SK-N-MC (cell line): ENCODE data around the gene RASA1.

Experiments
- DNase-seq: peaks from one replicate; pipeline ENCODE4 v3.0.0-alpha.2; 2011; ENCODE audit warnings: low read depth, low spot score
- H3K27ac ChIP-seq: fragments of 200-600 bp; sonication (generic); 2 replicates; pipeline ENCODE4 v1.5.1; 2016; ENCODE audit warnings: mixed run types
- H3K36me3 ChIP-seq: fragments of 200-600 bp; sonication (generic); 2 replicates; pipeline ENCODE4 v1.6.1; 2017; ENCODE audit warnings: antibody characterized with exemption, low read length, mixed read lengths; ENCODE audit not compliant: insufficient read depth
- H3K4me3 ChIP-seq: fragments of 200-600 bp; sonication (generic); 2 replicates; pipeline ENCODE4 v1.5.1; 2016
- H3K9ac ChIP-seq: fragments of 200-600 bp; sonication (generic); 2 replicates; pipeline ENCODE4 v1.8.0; 2017; ENCODE audit warnings: mixed run types, mixed read lengths; ENCODE audit not compliant: insufficient read length
- H3K9me3 ChIP-seq: fragments of 200-600 bp; sonication (generic); 2 replicates; pipeline ENCODE4 v1.6.1; 2017; ENCODE audit warnings: low read depth, mild to moderate bottlenecking, antibody characterized with exemption, low read length, moderate library complexity, mixed read lengths
- EZH2 ChIP-seq: fragments of 200-600 bp; sonication (generic); IDR thresholded peaks from one replicate; pipeline ENCODE4 v1.6.1; 2017; ENCODE audit warnings: antibody characterized with exemption
- FOXP2 ChIP-seq: optimal IDR thresholded peaks from 2 replicates; pipeline ENCODE3; 2011; ENCODE audit warnings: mild to moderate bottlenecking, moderate library complexity; ENCODE audit not compliant: insufficient read depth; ENCODE audit errors: extremely low read length, control extremely low read depth
- POLR2AphosphoS5 ChIP-seq: IDR thresholded peaks from 2 replicates; pipeline ENCODE4 v1.6.1; 2012; ENCODE audit warnings: mild to moderate bottlenecking, low read depth, low read length, borderline replicate concordance

RASA1 gene

GRCh38 chr5:87430863-87431457 lies 163.3 kb downstream of the RASA1 start:
- no peak overlapping the region for H3K4me3 ChIP-seq
- H3K9ac ChIP-seq: no peak overlapping the region
- DNase-seq: no peak
- TF ChIP-seq FOXP2: no peak
- no peak for TF ChIP-seq POLR2AphosphoS5
- TF ChIP-seq EZH2: no peak
- H3K36me3 ChIP-seq: no peaks in the 10 kb centered on the region
- H3K9me3 ChIP-seq: no peaks in the 10 kb centered on the region
- no peak overlapping the region for H3K27ac ChIP-seq

DNA sequence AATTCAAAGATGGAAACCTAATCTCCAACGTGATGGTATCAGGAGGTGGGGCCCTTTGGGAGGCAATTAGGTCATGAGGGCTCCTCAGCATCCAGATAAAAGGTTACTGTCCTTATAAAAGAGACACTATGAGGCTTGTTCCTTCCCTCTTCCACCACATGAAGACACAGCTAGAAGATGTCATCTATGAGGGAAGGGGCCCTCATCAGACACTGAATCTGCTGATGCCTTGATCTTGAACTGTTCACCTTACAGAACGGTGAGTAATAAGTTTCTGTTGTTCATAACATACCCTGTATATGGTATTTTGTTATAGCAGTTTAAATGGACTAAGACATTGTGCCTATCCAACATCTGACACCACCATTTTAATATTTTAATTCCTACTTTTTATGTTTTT lies 164.8 kb downstream of the RASA1 start:
- Histone ChIP-seq H3K9me3 (no peaks in the 10 kb centered on the region), H3K27ac (no peak overlapping the region), H3K36me3 (no peaks in the 10 kb centered on the region), H3K9ac (no peak overlapping the region), H3K4me3 (no peak overlapping the region)
- no peak for DNase-seq
- TF ChIP-seq EZH2 (no peak), POLR2AphosphoS5 (no peak), FOXP2 (no peak)

- no peak for TF ChIP-seq EZH2
- TF ChIP-seq POLR2AphosphoS5: no peak
- TF ChIP-seq FOXP2: no peak
- no peak overlapping the region for H3K4me3 ChIP-seq
- no peak for DNase-seq
- no peak overlapping the region for H3K9ac ChIP-seq
- no peaks in the 10 kb centered on the region for H3K9me3 ChIP-seq
- no peak overlapping the region for H3K27ac ChIP-seq
- H3K36me3 ChIP-seq: no peaks in the 10 kb centered on the region
These were observed 166.3 kb downstream of the RASA1 start for GRCh38 chr5:87433945-87434344.

DNA sequence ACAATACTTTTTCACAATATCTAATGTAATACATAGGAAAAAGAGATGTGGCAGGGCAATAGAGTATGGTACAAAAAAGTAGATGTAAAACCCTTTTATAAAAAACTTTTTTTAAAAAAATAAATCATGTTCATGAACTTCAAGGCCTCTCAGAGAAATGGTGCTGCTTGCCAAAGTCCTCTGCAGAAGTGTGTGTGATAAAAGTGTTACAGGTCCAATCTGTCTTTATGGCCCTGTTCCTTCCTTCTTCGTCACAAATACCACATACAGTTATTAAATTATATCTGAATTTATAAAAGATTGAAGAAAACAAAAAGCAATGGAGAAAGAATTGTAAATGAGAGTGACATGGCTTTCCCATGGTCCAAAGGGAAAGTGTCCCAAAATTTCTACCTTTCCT lies 166.8 kb downstream of the RASA1 start:
- DNase-seq: no peak
- no peak overlapping the region for H3K27ac ChIP-seq
- H3K36me3 ChIP-seq: no peaks in the 10 kb centered on the region
- no peak overlapping the region for H3K9ac ChIP-seq
- no peaks in the 10 kb centered on the region for H3K9me3 ChIP-seq
- no peak overlapping the region for H3K4me3 ChIP-seq
- no peak for TF ChIP-seq EZH2
- TF ChIP-seq FOXP2: no peak
- no peak for TF ChIP-seq POLR2AphosphoS5

DNA sequence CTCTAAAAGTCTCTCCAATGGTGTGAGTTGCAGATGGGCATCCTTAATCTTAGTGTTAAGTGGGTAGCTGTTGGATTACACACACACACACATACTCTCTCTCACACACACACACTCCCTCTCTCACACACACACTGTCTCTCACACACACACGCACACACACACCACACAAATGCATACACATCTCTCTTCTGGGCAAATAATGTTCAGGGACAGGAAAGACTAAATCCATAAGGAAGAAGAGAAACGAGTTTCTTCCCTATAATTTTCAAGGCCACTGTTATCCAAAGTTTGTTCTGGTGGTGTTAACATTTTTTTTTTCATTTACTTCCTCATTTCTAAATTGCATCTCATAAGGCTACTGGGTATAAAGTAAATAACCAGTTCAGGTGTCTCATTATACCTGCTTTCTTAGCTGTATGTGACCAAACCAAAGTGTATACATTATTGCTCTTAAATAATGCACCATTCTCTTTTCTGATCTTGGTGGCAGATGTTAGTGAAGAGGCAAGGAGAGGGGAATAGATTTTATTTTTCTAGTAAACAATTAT lies 167.5 kb downstream of the RASA1 start:
- DNase-seq: no peak
- no peaks in the 10 kb centered on the region for H3K9me3 ChIP-seq
- no peak for TF ChIP-seq POLR2AphosphoS5
- TF ChIP-seq EZH2: no peak
- no peak for TF ChIP-seq FOXP2
- no peaks in the 10 kb centered on the region for H3K36me3 ChIP-seq
- H3K4me3 ChIP-seq: no peak overlapping the region
- H3K27ac ChIP-seq: no peak overlapping the region
- H3K9ac ChIP-seq: no peak overlapping the region

- Histone ChIP-seq H3K36me3 (no peaks in the 10 kb centered on the region), H3K27ac (no peak overlapping the region), H3K4me3 (no peak overlapping the region), H3K9me3 (no peaks in the 10 kb centered on the region), H3K9ac (no peak overlapping the region)
- no peak for DNase-seq
- TF ChIP-seq FOXP2 (no peak), POLR2AphosphoS5 (no peak), EZH2 (no peak)
These were observed 170.0 kb downstream of the RASA1 start for GRCh38 chr5:87437724-87438123.

DNA sequence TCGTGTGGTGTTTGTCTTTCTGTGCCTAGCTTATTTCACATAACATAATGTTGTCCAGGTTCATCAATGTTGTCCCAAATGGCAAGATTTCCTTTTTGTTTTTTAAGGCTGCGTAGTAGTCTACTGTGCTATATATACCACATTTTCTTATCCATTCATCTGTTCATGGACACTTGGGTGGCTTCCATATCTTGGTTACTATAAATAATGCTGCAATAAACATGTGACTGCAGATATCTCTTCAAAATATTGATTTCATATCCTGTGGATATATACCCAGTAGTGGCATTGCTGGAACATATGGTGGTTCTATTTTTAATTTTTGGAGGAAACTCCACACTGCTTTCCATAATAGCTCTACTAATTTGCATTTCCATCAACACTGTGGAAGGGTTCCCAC lies 170.5 kb downstream of the RASA1 start:
- Histone ChIP-seq H3K9ac (no peak overlapping the region), H3K9me3 (no peaks in the 10 kb centered on the region), H3K36me3 (no peaks in the 10 kb centered on the region), H3K4me3 (no peak overlapping the region), H3K27ac (no peak overlapping the region)
- TF ChIP-seq EZH2: no peak
- no peak for TF ChIP-seq FOXP2
- no peak for TF ChIP-seq POLR2AphosphoS5
- no peak for DNase-seq
